Smooth muscle cell (in vitro differentiated cells): ENCODE measurements around the gene PDE8A. TPM values are rescaled to one million over a fixed set of nuclear protein-coding genes. Genes with fewer than 3 reads are reported as not detected.
"Not testable (repeated sequence)": the region's sequence is repeated elsewhere in the genome, so short reads cannot be mapped to it uniquely, and the experiment has no call there.

Experiments used
- DNase-seq: peaks from one replicate; lab custom pipeline; 2025; ENCODE audit not compliant: unreplicated experiment; lab: John Stamatoyannopoulos, UW
- H2AFZ ChIP-seq: fragments of 200-600 bp; sonication (generic); 2 replicates; pipeline ENCODE4 v1.6.0; 2016; ENCODE audit warnings: antibody characterized with exemption, low read depth, mild to moderate bottlenecking
- H3F3A ChIP-seq: fragments of 200-600 bp; sonication (generic); 2 replicates; pipeline ENCODE4 v1.6.0; 2017; ENCODE audit warnings: antibody characterized with exemption, low read depth
- H3K27ac ChIP-seq: fragments of 200-600 bp; sonication (generic); 2 replicates; pipeline ENCODE4 v1.5.1; 2016; ENCODE audit warnings: low read depth, mild to moderate bottlenecking
- H3K27me3 ChIP-seq: fragments of 200-600 bp; sonication (generic); 2 replicates; pipeline ENCODE4 v1.6.1; 2016; ENCODE audit warnings: low read depth, mild to moderate bottlenecking
- H3K36me3 ChIP-seq: fragments of 200-600 bp; sonication (generic); 2 replicates; pipeline ENCODE4 v1.5.1; 2016; ENCODE audit warnings: low read depth
- H3K4me1 ChIP-seq: fragments of 200-600 bp; sonication (generic); 2 replicates; pipeline ENCODE4 v1.5.1; 2016; ENCODE audit warnings: low read depth
- H3K4me2 ChIP-seq: fragments of 200-600 bp; sonication (generic); 2 replicates; pipeline ENCODE4 v1.6.0; 2016; ENCODE audit warnings: mild to moderate bottlenecking
- H3K4me3 ChIP-seq: fragments of 200-600 bp; sonication (generic); 2 replicates; pipeline ENCODE4 v1.5.1; 2016; ENCODE audit warnings: mild to moderate bottlenecking
- H3K79me2 ChIP-seq: fragments of 200-600 bp; sonication (generic); 2 replicates; pipeline ENCODE4 v1.6.0; 2016; ENCODE audit warnings: low read depth, mild to moderate bottlenecking
- H3K9ac ChIP-seq: fragments of 200-600 bp; sonication (generic); 2 replicates; pipeline ENCODE4 v1.6.0; 2016; ENCODE audit warnings: low read depth
- H3K9me3 ChIP-seq: fragments of 200-600 bp; sonication (generic); replicated peaks from 2 replicates; pipeline ENCODE4 v1.5.1; 2016; ENCODE audit warnings: low read depth
- H4K20me1 ChIP-seq: fragments of 200-600 bp; sonication (generic); 2 replicates; pipeline ENCODE4 v1.6.0; 2016; ENCODE audit warnings: low read depth
- WGBS: methylation state at CpG from one replicate; pipeline ENCODE4 v1.1.7; 2016; ENCODE audit warnings: low lambda C conversion rate; 5-methylcytosine and 5-hydroxymethylcytosine counted together
- polyA plus RNA-seq: library from polyadenylated mRNA; unstranded; fragments of >200 nt; fragmentation: Nextera tagmentation; extraction: Ambion mirVana; gene quantifications from 2 replicates; pipeline ENCODE4 v1.2.1, GENCODE V29; 2016
- total RNA-seq: library from RNA; depleted of rRNA; stranded (reverse); fragments of >200 nt; gene quantifications from 2 replicates; pipeline ENCODE4 v1.2.3, GENCODE V29; 2014
- TF ChIP-seq, protein P1 (sequence below): fragments of 200-600 bp; sonication (generic); IDR thresholded peaks from 2 replicates; pipeline ENCODE4 v1.5.1; 2017; ENCODE audit warnings: borderline replicate concordance, mild to moderate bottlenecking, antibody characterized with exemption; ENCODE audit not compliant: insufficient read depth, poor library complexity, severe bottlenecking

The PDE8A gene
- total and polyA plus RNA-seq, 2 experiments from 2014 or later = 5.5 to 19.8 TPM

- WGBS = 92% methylated on average over 4 of the region's 4 CpGs
- Histone ChIP-seq H3K4me3 (no peak overlapping the region), H4K20me1 (peaks cover 98% of the 10 kb centered on the region), H3K27ac (no peak overlapping the region), H2AFZ (no peak overlapping the region), H3K9ac (no peak overlapping the region), H3K79me2 (peaks cover 55% of the 10 kb centered on the region), H3K4me2 (no peak overlapping the region), H3F3A (no peaks in the 10 kb centered on the region), H3K27me3 (no peaks in the 10 kb centered on the region), H3K9me3 (no peaks in the 10 kb centered on the region), H3K4me1 (no peaks in the 10 kb centered on the region), H3K36me3 (no peaks in the 10 kb centered on the region)
- DNase-seq = no peak
- TF ChIP-seq, protein P1, sequence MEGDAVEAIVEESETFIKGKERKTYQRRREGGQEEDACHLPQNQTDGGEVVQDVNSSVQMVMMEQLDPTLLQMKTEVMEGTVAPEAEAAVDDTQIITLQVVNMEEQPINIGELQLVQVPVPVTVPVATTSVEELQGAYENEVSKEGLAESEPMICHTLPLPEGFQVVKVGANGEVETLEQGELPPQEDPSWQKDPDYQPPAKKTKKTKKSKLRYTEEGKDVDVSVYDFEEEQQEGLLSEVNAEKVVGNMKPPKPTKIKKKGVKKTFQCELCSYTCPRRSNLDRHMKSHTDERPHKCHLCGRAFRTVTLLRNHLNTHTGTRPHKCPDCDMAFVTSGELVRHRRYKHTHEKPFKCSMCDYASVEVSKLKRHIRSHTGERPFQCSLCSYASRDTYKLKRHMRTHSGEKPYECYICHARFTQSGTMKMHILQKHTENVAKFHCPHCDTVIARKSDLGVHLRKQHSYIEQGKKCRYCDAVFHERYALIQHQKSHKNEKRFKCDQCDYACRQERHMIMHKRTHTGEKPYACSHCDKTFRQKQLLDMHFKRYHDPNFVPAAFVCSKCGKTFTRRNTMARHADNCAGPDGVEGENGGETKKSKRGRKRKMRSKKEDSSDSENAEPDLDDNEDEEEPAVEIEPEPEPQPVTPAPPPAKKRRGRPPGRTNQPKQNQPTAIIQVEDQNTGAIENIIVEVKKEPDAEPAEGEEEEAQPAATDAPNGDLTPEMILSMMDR = no peak
Measured at GRCh38 chr15:84991014-84991712, 9.5 kb downstream of the PDE8A start.

- peak overlapping the region; percentile 59 for H3K4me2 ChIP-seq
- H4K20me1 ChIP-seq = peaks cover 96% of the 10 kb centered on the region
- H3K79me2 ChIP-seq = peaks cover 49% of the 10 kb centered on the region
- TF ChIP-seq, protein P1 = no peak
- H3K27me3 ChIP-seq = no peaks in the 10 kb centered on the region
- H3K27ac ChIP-seq = no peak overlapping the region
- no peaks in the 10 kb centered on the region for H3K36me3 ChIP-seq
- H3K4me3 ChIP-seq = no peak overlapping the region
- no peaks in the 10 kb centered on the region for H3K4me1 ChIP-seq
- 42% methylated on average over 4 of the region's 4 CpGs for WGBS
- H3F3A ChIP-seq = no peaks in the 10 kb centered on the region
- H2AFZ ChIP-seq = no peak overlapping the region
- no peak for DNase-seq
- no peaks in the 10 kb centered on the region for H3K9me3 ChIP-seq
- H3K9ac ChIP-seq = no peak overlapping the region
Measured at GRCh38 chr15:84992157-84992944, 10.7 kb downstream of the PDE8A start.

DNA sequence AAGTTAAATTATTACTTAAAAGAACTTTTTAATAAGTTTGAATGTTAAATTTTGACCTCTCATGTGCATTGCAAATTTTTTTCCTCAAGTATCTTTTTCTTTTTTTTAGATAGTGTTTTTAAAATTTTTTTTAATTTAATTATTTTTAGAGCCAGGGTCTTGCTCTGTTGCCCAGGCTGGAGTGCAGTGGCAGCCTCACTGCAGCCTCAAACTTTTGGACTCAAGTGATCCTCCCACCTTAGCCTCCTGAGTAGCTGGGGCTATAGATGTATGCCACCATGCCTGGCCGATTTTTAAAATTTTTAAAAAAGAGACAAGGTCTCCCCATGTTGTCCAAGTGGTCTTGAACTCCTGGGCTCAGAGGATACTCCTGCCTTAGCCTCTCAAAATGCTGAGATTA is 14.4 kb downstream of the PDE8A start:
- Histone ChIP-seq H3K4me1 (no peaks in the 10 kb centered on the region), H3K27ac (no peak overlapping the region), H3K27me3 (no peaks in the 10 kb centered on the region), H3K4me3 (no peak overlapping the region), H3K79me2 (peaks cover 37% of the 10 kb centered on the region), H3K36me3 (no peaks in the 10 kb centered on the region), H3K9ac (no peak overlapping the region), H3F3A (no peaks in the 10 kb centered on the region), H2AFZ (no peak overlapping the region), H3K4me2 (no peak overlapping the region), H3K9me3 (no peaks in the 10 kb centered on the region), H4K20me1 (peaks cover 97% of the 10 kb centered on the region)
- TF ChIP-seq, protein P1 = no peak
- WGBS = 96% methylated on average over 1 of the region's 1 CpG
- DNase-seq = no peak

- H3K4me2 ChIP-seq, DNase-seq, H3K9me3 ChIP-seq, H2AFZ ChIP-seq, H3K4me3 ChIP-seq, H3K4me1 ChIP-seq, H3K27me3 ChIP-seq, H3K9ac ChIP-seq, H3K36me3 ChIP-seq, H3K27ac ChIP-seq, H3F3A ChIP-seq: not testable (repeated sequence)
- H4K20me1 ChIP-seq = peaks cover 97% of the 10 kb centered on the region
- H3K79me2 ChIP-seq = peaks cover 37% of the 10 kb centered on the region
- 87% methylated on average over 5 of the region's 5 CpGs for WGBS
Measured at GRCh38 chr15:84996714-84997113, 15.1 kb downstream of the PDE8A start.

GRCh38 chr15:84997214-84997613 is 15.6 kb downstream of the PDE8A start:
- not testable (repeated sequence) for H3F3A ChIP-seq, H3K4me3 ChIP-seq, H3K9me3 ChIP-seq, H3K36me3 ChIP-seq, H3K27ac ChIP-seq, H3K4me1 ChIP-seq, DNase-seq, H3K9ac ChIP-seq, H3K27me3 ChIP-seq, H3K4me2 ChIP-seq, H2AFZ ChIP-seq
- 100% methylated on average over 3 of the region's 3 CpGs for WGBS
- Histone ChIP-seq H4K20me1 (peaks cover 97% of the 10 kb centered on the region), H3K79me2 (peaks cover 39% of the 10 kb centered on the region)
